Vagina (tissue), 2 donors: ENCODE data around the gene DCUN1D3. TPM values are rescaled to one million over a fixed set of nuclear protein-coding genes. Genes with fewer than 3 reads are reported as not detected.
A peak's percentile ranks its signal among the peaks of the same experiment; 100 is the strongest.

Experiments used
- DNase-seq, 2 donors: peaks; one replicate each; pipeline ENCODE4 v3.0.0-alpha.2; 2017; ENCODE audit errors: extremely low spot score in 2 of 2
- H3K27ac ChIP-seq: fragments of 200-600 bp; sonication (generic); one replicate; pipeline ENCODE4 v1.5.1; 2019
- H3K27me3 ChIP-seq: fragments of 200-600 bp; sonication (generic); one replicate; pipeline ENCODE4 v1.5.1; 2019
- H3K36me3 ChIP-seq, 2 donors: fragments of 200-600 bp; sonication (generic); one replicate each; pipeline ENCODE4 v1.5.1; 2017 to 2019
- H3K4me1 ChIP-seq: fragments of 200-600 bp; sonication (generic); one replicate; pipeline ENCODE4 v1.5.1; 2019
- H3K4me3 ChIP-seq, 2 donors: fragments of 200-600 bp; sonication (generic); 1 replicate in 1 of 2; 2 replicates in 1 of 2; pipeline ENCODE4 v1.5.1; 2016 to 2019
- H3K9me3 ChIP-seq: fragments of 200-600 bp; sonication (generic); one replicate; pipeline ENCODE4 v1.5.1; 2019
- CTCF ChIP-seq, 3 experiments: fragments of 450-650 bp in 2 of 3; fragments of 200-600 bp in 1 of 3; sonication (generic) in 1 of 3; IDR thresholded peaks; one replicate each; pipeline ENCODE4 v1.5.1; 2017 to 2019; ENCODE audit warnings: antibody characterized with exemption in 3 of 3, mild to moderate bottlenecking in 2 of 3, moderate library complexity in 2 of 3
- POLR2A ChIP-seq, 2 donors: fragments of 450-650 bp; IDR thresholded peaks; one replicate each; pipeline ENCODE4 v1.6.1; 2017; ENCODE audit warnings: antibody characterized with exemption in 2 of 2, mild to moderate bottlenecking in 2 of 2, moderate library complexity in 2 of 2
- POLR2AphosphoS5 ChIP-seq, 2 donors: sonication (generic); formaldehyde crosslinking; IDR thresholded peaks; one replicate each; pipeline ENCODE4 v1.9.0; 2017; ENCODE audit warnings: antibody characterized with exemption in 2 of 2, mild to moderate bottlenecking in 2 of 2, low read depth in 1 of 2; ENCODE audit not compliant: insufficient read depth in 1 of 2
- intact Hi-C: fragments of 100-400 bp; cut with DNase I; formaldehyde crosslinking; loops from one replicate; pipeline ENCODE4 v1.15.1; 2023
- total RNA-seq: library from RNA; depleted of rRNA; stranded (reverse); fragments of >200 nt; gene quantifications from one replicate; pipeline ENCODE4 v1.2.3, GENCODE V29; 2016

Gene DCUN1D3
- total RNA-seq, 1 donor from 2014 or later, result 19.2 TPM

GRCh38 chr16:20880867-20881502 is 19.2 kb downstream of the DCUN1D3 start:
- H3K4me1 ChIP-seq, result peaks cover 74% of the 10 kb centered on the region
- H3K9me3 ChIP-seq, result no peaks in the 10 kb centered on the region
- intact Hi-C loops, result no loop called here
- H3K36me3 ChIP-seq, result no peaks in the 10 kb centered on the region
- H3K4me3 ChIP-seq, result no peak overlapping the region
- no peak for DNase-seq
- no peaks in the 10 kb centered on the region for H3K27me3 ChIP-seq
- H3K27ac ChIP-seq, result peak overlapping the region; percentile 5
- TF ChIP-seq POLR2A (IDR thresholded peaks at IDR 0.05) (no peak), CTCF (IDR thresholded peaks at IDR 0.05) (no peak)

GRCh38 chr16:20879175-20880040 is 20.8 kb downstream of the DCUN1D3 start:
- Histone ChIP-seq H3K4me3 (no peak overlapping the region), H3K9me3 (no peaks in the 10 kb centered on the region), H3K36me3 (no peaks in the 10 kb centered on the region), H3K27me3 (no peaks in the 10 kb centered on the region), H3K27ac (peak overlapping the region; percentile 65), H3K4me1 (peaks cover 82% of the 10 kb centered on the region)
- no peak for DNase-seq
- intact Hi-C loops, result no loop called here
- TF ChIP-seq CTCF (IDR thresholded peaks at IDR 0.05), result no peak
- no peak for TF ChIP-seq POLR2AphosphoS5 (IDR thresholded peaks at IDR 0.05; ENCODE audit: insufficient read depth in 1 of 2, low read depth in 1 of 2)
- no peak for TF ChIP-seq POLR2A (IDR thresholded peaks at IDR 0.05)

DNA sequence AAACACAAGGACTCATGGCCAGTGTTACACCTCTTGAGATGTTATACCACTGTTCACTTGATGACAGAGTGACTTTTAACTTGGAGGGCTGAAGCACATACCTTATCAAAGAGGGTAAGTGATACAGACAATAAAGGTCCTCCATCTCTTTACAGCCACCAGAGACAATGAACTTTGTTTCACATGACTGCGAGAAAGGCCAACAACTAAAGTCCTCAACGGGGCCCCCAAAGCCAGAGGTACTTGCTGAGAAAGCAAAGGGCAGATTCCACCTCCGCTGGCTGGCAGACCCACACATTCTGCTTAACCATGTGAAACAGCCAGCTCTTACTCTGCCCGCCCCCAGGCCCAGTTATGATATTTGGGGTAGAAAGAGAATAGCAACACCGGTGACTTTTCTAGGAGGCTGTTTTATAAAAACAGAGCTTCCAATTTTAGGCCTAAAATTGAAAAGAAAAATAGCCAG is 21.4 kb downstream of the DCUN1D3 start:
- no peaks in the 10 kb centered on the region for H3K27me3 ChIP-seq
- H3K9me3 ChIP-seq, result no peaks in the 10 kb centered on the region
- intact Hi-C loops, result no loop called here
- H3K36me3 ChIP-seq, result no peaks in the 10 kb centered on the region
- TF ChIP-seq CTCF (IDR thresholded peaks at IDR 0.05), result no peak
- no peak for TF ChIP-seq POLR2AphosphoS5 (IDR thresholded peaks at IDR 0.05; ENCODE audit: insufficient read depth in 1 of 2, low read depth in 1 of 2)
- TF ChIP-seq POLR2A (IDR thresholded peaks at IDR 0.05), result no peak
- H3K27ac ChIP-seq, result peak overlapping the region; percentile 65
- H3K4me3 ChIP-seq, result no peak overlapping the region
- DNase-seq, result no peak
- peaks cover 82% of the 10 kb centered on the region for H3K4me1 ChIP-seq

DNA sequence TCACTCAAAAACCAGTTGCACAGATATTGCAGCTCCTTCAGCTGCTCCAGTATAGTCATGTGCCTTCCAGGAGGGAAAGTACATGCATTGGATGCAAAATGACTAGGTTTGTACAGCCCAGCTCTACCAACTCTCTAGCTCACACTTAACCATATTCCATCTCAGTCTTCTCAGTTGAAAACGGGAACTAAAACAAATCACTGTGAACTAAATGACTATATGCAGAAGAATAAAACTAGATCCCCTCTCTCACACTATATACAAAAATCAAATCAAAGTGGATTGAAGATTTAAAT is 24.9 kb downstream of the DCUN1D3 start:
- H3K4me1 ChIP-seq, result peaks cover 82% of the 10 kb centered on the region
- no peaks in the 10 kb centered on the region for H3K9me3 ChIP-seq
- no peak for DNase-seq
- no peak overlapping the region for H3K4me3 ChIP-seq
- H3K27ac ChIP-seq, result no peak overlapping the region
- intact Hi-C loops, result no loop called here
- H3K27me3 ChIP-seq, result no peaks in the 10 kb centered on the region
- TF ChIP-seq POLR2AphosphoS5 (IDR thresholded peaks at IDR 0.05; ENCODE audit: insufficient read depth in 1 of 2, low read depth in 1 of 2), result no peak
- no peak for TF ChIP-seq POLR2A (IDR thresholded peaks at IDR 0.05)
- TF ChIP-seq CTCF (IDR thresholded peaks at IDR 0.05), result no peak
- no peaks in the 10 kb centered on the region for H3K36me3 ChIP-seq

DNA sequence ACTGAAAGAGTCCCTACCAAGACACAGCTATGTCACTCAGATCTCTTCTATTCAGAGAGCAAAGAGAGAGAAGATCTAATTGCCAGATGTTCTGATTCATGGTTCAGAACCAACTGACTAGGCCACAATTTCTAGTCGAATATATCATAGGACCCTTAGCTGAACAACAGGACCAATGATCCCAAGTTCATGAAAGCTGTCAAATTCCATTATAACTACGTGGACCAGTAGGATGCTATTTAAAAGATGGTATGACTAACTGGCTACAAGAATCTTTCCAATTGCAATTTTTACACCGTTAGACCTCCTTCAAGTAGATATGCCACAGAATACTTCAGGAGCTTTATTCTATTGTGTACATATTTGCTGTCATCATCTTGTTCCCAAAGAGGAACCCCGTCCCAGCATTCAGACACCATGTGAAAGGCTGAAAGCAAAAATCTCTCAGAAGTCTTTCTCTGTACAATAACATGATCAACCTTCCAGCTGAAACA is 26.0 kb downstream of the DCUN1D3 start:
- no peak for TF ChIP-seq POLR2A (IDR thresholded peaks at IDR 0.05)
- TF ChIP-seq CTCF (IDR thresholded peaks at IDR 0.05), result no peak
- TF ChIP-seq POLR2AphosphoS5 (IDR thresholded peaks at IDR 0.05; ENCODE audit: insufficient read depth in 1 of 2, low read depth in 1 of 2), result no peak
- Histone ChIP-seq H3K27me3 (no peaks in the 10 kb centered on the region), H3K4me1 (peaks cover 82% of the 10 kb centered on the region), H3K4me3 (no peak overlapping the region), H3K27ac (peak overlapping the region; percentile 17), H3K36me3 (no peaks in the 10 kb centered on the region), H3K9me3 (no peaks in the 10 kb centered on the region)
- no peak for DNase-seq
- intact Hi-C loops, result no loop called here
